Neural progenitor cell (in vitro differentiated cells): ENCODE data around the gene PDGFD.

Experiments used
- EZH2 ChIP-seq: fragments of 200-600 bp; sonication (generic); IDR thresholded peaks from 2 replicates; pipeline ENCODE4 v1.6.1; 2017; ENCODE audit warnings: antibody characterized with exemption, mild to moderate bottlenecking, moderate library complexity
- EZH2phosphoT487 ChIP-seq: fragments of 200-600 bp; sonication (generic); IDR thresholded peaks from 2 replicates; pipeline ENCODE4 v1.6.1; 2017; ENCODE audit warnings: antibody characterized with exemption

GRCh38 chr11:103902994-103903393, 261.0 kb downstream of the PDGFD start:
- TF ChIP-seq EZH2 = no peak
- TF ChIP-seq EZH2phosphoT487 = no peak
